ENCODE data around the gene DUSP10.

- TF ChIP-seq CTCF (IDR thresholded peaks at IDR 0.05 in 2 of 3, conservative IDR thresholded peaks at IDR 0.05 in 1 of 3; ENCODE audit: borderline replicate concordance in 1 of 3, insufficient read depth in 1 of 3, low read depth in 2 of 3, low read length in 2 of 3) (no peak), POLR2AphosphoS5 (IDR thresholded peaks at IDR 0.05; ENCODE audit: low read depth, low read length) (no peak), SRF (IDR thresholded peaks at IDR 0.05; ENCODE audit: low read depth) (no peak), ZFX (IDR thresholded peaks at IDR 0.05) (no peak), POLR2A (IDR thresholded peaks at IDR 0.05; ENCODE audit: borderline replicate concordance, extremely low read depth, insufficient read depth, insufficient read length) (no peak), YY1 (IDR thresholded peaks at IDR 0.05; ENCODE audit: extremely low read depth, insufficient replicate concordance, low read depth, low read length) (no peak), SIN3A (IDR thresholded peaks at IDR 0.05; ENCODE audit: low read depth) (no peak), REST (IDR thresholded peaks at IDR 0.05; ENCODE audit: low read depth) (no peak), EZH2 (IDR thresholded peaks at IDR 0.05) (no peak), RAD21 (IDR thresholded peaks at IDR 0.05; ENCODE audit: low read depth) (no peak), MAX (IDR thresholded peaks at IDR 0.05) (no peak), ZNF274 (IDR thresholded peaks at IDR 0.05; ENCODE audit: low read depth, low read length) (no peak)
Observed at GRCh38 chr1:221711063-221711577, 30.8 kb downstream of the DUSP10 start.

All from HCT116 (cell line).